ENCODE results near the gene TRMT5. TPM values are rescaled to one million over a fixed set of nuclear protein-coding genes. Genes with fewer than 3 reads are reported as not detected.

The TRMT5 gene
- total and polyA plus RNA-seq, 2 of the 8 experiments (the other 6 are each of a cell fraction or from before 2014, with no cell fraction given) = 4.3 to 24.2 TPM

GRCh38 chr14:60943637-60944032, 37.2 kb downstream of the TRMT5 start (continued):
- TF ChIP-seq, protein P1, sequence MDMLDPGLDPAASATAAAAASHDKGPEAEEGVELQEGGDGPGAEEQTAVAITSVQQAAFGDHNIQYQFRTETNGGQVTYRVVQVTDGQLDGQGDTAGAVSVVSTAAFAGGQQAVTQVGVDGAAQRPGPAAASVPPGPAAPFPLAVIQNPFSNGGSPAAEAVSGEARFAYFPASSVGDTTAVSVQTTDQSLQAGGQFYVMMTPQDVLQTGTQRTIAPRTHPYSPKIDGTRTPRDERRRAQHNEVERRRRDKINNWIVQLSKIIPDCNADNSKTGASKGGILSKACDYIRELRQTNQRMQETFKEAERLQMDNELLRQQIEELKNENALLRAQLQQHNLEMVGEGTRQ (IDR thresholded peaks at IDR 0.05; ENCODE audit: low read length) = no peak
- TF ChIP-seq, protein P2, sequence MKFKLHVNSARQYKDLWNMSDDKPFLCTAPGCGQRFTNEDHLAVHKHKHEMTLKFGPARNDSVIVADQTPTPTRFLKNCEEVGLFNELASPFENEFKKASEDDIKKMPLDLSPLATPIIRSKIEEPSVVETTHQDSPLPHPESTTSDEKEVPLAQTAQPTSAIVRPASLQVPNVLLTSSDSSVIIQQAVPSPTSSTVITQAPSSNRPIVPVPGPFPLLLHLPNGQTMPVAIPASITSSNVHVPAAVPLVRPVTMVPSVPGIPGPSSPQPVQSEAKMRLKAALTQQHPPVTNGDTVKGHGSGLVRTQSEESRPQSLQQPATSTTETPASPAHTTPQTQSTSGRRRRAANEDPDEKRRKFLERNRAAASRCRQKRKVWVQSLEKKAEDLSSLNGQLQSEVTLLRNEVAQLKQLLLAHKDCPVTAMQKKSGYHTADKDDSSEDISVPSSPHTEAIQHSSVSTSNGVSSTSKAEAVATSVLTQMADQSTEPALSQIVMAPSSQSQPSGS (IDR thresholded peaks at IDR 0.05; ENCODE audit: low read length) = no peak
